Measurements from ENCODE around the gene CAB39.

DNA sequence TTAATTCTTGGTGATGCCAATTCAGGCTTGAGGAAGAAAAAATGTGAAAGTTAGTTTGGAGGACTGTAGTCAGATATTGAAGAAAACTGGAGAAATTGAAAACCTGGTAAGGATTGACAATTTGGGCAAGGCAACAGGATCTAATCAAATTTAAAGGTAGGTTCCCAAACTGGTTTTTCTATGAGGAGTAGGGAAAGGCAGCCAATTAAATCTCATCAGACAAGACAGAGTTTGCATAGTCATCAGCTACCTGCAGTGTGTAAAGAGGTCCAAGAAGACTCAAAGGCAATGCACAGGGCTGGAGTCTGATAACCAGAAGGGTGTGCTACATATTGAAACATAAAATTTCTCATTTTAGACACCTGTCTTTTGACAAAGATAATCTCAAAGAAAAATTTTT is 16.0 kb upstream of the CAB39 start:
- TF ChIP-seq, protein P1, sequence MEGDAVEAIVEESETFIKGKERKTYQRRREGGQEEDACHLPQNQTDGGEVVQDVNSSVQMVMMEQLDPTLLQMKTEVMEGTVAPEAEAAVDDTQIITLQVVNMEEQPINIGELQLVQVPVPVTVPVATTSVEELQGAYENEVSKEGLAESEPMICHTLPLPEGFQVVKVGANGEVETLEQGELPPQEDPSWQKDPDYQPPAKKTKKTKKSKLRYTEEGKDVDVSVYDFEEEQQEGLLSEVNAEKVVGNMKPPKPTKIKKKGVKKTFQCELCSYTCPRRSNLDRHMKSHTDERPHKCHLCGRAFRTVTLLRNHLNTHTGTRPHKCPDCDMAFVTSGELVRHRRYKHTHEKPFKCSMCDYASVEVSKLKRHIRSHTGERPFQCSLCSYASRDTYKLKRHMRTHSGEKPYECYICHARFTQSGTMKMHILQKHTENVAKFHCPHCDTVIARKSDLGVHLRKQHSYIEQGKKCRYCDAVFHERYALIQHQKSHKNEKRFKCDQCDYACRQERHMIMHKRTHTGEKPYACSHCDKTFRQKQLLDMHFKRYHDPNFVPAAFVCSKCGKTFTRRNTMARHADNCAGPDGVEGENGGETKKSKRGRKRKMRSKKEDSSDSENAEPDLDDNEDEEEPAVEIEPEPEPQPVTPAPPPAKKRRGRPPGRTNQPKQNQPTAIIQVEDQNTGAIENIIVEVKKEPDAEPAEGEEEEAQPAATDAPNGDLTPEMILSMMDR (IDR thresholded peaks at IDR 0.05): no peak
- TF ChIP-seq POLR2A (IDR thresholded peaks at IDR 0.05): no peak
